Epithelial cell of prostate (primary cell): ENCODE results near the gene SUN5.

ENCODE experiments used
- DNase-seq: peaks from one replicate; pipeline ENCODE4 v3.0.0-alpha.2; 2011; ENCODE audit warnings: low read depth, low spot score
- H3K27ac ChIP-seq: fragments of 450-650 bp; 2 replicates; pipeline ENCODE4 v1.5.1; 2017; ENCODE audit warnings: mild to moderate bottlenecking

Gene SUN5

DNA sequence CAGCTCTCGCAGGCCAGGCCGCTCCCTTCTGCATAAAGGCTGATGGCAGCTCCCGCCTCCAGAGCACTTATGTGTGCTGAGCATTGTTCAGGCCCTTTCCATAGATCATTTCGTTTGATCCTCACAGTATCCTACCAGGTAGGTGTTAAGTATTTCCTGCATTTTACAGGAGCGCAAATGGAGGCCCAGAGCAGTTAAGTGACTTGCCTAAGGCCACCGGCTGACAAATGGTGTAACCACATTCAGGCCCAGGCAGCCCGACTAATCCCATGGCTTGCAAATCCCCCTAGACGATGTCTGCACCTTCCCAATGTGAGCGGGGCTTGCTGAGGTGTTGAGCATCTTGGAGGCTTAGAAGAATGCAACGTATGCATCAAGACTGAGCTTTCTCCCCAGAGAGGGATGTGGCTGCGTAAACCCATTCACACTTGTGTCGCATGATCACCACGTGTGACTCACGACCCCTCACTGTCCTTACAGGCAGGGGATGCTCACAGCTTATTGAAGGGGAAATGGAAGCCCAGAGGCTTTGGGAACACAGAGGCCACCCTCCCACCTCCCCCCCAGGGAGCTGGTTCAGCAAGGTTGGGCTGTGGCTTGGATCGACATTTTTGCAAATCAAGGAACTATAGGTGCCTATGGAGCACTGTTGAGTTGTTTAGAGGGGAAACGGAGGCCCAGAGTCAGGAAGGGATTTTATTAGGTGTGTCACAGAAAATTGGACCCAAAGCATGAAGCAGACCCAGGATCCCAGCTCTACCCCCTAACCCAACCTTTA is 10.3 kb upstream of the SUN5 start:
- no peak overlapping the region for H3K27ac ChIP-seq
- DNase-seq, result no peak

DNA sequence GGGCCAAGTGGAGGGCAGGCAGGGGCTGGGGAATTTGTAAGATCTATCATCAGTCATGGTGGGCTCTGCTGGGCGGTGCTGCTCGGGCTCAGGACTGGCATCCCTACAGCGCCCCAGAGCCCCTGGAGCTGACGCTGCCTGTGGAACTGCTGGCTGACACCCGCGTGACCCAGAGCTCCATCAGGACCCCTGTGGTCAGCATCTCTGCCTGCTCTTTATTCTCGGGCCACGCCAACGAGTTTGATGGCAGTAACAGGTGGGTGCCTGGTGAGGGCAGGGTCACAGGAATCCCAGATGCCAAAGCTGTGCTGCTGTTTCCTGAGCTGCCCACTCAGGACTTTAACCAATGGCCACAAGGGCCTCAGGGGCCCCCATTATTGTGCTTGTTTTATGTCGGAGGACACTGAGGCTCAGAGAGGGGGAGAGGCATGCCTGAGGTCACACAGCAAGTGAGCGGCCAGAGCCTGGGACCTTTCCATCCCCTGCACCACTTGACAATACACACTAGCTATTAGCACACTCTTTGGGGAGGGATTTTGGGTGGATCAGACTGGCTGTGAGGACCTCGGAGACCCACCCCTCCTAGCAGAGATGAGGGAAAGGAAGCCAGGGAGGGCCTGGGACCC is 9.6 kb upstream of the SUN5 start:
- DNase-seq, result no peak
- H3K27ac ChIP-seq, result no peak overlapping the region

DNA sequence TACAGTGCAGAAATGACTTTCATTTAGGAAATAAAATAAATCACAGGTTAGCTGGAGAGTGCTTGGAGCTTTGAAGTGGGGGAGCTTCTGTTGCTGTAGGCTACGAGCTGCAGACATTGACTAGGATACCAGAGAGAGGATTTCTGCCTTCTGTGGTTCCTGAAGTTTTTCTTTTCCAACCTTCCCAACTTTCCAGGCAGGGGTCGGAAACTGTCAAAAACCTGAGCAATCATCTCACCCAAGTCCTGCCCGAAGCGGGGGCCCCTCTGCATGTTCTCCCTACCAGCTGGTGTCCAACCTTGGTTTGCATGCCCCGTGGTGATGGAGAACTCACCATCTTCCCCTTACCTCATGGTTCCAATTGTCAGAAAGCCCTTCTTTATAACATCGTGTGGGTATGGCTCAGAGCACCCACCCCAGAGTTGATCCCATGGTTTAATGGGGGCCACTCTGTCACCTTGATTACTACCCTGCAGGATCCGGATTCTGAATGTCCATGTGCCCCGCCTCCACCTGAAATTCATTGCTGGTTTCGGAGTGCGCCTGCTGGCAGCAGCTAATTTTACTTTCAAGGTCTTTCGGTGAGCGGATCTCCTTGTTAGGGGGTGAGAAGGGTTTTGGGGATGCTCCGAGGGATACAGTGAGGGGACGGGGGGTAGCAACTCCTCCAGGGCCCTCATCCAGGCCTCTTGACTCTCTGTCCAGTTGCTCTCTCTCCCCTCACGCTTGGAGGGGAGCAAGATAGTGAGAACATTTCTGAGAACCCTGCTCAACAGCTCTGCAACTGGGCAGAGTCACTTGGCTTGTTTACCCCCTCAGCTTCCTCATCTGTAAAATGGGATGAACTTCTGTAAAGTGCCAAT is 8.3 kb upstream of the SUN5 start:
- no peak for DNase-seq
- no peak overlapping the region for H3K27ac ChIP-seq

DNA sequence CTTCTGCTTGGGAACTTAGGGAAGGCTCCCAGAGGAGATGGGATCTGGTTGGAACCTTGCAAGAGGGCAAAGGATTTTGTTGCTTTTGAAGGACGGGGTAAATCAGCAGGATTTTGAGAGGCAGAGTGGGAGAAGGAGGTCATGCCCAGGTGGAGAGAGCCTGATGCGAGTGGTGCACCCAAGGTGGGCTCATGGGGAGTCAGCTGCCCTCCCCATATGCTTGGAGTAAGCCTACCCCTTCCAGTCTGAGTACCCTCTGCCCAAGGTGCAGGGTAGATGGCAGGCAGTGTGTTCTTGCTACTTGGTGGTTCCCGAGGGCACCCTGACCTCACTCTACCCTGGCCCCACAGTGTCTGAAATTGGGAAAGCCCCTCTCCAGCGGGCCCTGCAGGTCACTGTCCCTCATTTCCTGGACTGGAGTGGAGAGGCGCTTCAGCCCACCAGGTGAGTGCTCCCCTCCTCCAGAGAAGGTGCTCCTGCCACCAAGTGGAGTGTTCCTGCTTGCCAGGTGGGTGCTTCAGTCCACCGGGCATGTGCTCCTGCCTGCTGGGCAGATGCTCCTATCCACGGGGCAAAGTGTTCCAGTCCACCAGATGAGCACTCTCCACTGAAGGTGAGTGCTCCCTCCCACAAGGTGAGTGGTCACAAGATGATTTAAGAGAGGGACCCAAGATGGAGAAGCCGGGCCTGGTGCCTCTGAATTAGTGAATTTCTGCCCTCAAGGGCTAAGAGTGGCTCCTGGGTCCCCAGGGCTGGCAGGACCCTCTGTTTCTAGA is 6.6 kb upstream of the SUN5 start:
- H3K27ac ChIP-seq, result no peak overlapping the region
- DNase-seq, result no peak

- no peak for DNase-seq
- no peak overlapping the region for H3K27ac ChIP-seq
Observed at GRCh38 chr20:33010133-33010504, 5.9 kb upstream of the SUN5 start.

- no peak overlapping the region for H3K27ac ChIP-seq
- DNase-seq, result no peak
Observed at GRCh38 chr20:33009214-33010132, 5.2 kb upstream of the SUN5 start.

DNA sequence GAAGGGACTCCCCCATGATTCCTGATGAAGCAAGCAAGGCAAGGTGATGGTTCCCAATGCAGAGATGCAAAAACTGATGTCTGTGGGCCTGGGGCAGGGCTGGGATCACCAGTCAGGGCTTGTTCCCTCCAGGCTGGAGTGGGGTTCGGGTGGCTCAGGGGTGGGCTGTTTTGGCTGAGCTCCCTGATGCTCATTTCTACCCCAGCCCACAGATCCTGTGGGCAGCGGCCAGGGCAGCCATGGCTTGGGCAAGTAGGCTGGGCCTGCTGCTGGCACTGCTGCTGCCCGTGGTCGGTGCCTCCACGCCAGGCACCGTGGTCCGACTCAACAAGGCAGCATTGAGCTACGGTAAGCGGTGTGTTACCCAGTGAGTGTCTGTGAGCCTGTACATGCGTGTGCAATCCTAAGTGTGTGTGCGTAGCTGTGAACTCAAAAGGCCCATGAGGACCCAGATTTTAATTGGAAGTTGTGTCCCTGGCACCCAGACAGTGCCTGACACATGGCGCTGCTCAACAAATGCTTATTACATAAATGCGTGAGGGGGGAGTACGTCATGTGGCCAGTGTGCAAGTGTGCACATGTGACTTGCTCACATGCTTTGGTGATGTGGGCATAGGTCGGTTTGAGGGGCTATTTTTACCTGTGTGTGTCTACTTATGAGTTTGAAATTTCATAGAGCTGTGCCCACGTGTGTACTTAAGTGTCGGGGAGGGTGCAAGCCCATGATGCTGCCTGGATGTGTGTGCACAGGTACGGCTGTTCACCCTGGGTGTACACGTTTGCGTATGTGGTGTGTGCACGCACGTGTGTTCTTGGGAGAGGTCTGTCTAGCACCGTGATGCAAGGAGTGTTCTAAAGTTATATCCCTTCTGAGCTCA is 4.3 kb upstream of the SUN5 start:
- DNase-seq, result no peak
- no peak overlapping the region for H3K27ac ChIP-seq

DNA sequence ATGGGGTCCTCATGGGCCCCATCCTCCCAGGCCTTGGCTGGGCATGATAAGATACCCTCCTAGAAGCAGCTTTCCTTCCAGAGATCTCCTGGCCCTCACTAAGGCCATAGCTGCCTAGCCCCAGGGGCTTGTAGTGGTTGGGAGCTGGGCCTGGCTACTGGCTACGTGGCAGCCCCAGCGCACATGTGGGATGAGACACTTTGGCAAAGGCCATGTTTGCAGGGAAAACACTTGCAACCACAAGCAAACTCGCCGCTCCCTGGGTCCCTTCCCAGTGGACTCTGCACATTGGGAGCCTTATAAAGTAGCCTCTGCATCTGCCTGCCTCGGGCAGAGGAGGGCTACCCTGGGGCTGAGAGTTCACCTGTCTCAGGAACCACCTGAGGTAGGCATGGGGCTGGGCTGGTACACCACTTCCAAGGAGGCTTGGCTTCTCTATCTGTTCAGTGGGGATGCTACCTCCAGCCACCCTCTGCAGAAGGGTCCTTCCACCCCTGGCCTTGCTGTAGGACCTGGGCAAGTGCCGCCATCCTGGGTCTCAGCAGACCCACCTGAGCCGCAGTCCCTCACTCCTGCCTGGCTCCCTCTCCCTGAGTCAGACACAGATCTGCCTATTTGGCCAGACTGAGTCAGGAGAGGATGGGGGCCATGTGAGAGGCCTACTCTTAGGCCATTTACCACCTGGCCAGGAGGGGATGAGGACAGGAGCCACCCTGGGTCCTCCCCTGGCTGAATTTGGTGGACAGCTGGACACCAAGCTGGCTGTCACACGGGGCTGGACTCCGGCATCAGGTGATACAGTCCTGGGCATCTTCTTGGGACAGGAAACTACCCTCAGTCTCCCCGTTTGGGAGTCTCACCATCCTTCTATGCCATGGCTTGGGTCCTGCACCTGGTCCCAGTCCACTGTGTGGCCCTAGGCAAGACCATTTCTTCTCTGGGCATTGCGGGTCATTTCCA is 3.4 kb upstream of the SUN5 start, which contains the start of gene BPIFB2:
Gene BPIFB2 (plus strand): TSS at position 329 of the 960 bp plus-strand sequence. CDS start 871 bp downstream, outside the sequence.
- H3K27ac ChIP-seq, result no peak within 1 kb of the TSS
- no peak for DNase-seq

- DNase-seq, result no peak
- H3K27ac ChIP-seq, result no peak overlapping the region
Observed at GRCh38 chr20:33006776-33007375, 2.6 kb upstream of the SUN5 start.

DNA sequence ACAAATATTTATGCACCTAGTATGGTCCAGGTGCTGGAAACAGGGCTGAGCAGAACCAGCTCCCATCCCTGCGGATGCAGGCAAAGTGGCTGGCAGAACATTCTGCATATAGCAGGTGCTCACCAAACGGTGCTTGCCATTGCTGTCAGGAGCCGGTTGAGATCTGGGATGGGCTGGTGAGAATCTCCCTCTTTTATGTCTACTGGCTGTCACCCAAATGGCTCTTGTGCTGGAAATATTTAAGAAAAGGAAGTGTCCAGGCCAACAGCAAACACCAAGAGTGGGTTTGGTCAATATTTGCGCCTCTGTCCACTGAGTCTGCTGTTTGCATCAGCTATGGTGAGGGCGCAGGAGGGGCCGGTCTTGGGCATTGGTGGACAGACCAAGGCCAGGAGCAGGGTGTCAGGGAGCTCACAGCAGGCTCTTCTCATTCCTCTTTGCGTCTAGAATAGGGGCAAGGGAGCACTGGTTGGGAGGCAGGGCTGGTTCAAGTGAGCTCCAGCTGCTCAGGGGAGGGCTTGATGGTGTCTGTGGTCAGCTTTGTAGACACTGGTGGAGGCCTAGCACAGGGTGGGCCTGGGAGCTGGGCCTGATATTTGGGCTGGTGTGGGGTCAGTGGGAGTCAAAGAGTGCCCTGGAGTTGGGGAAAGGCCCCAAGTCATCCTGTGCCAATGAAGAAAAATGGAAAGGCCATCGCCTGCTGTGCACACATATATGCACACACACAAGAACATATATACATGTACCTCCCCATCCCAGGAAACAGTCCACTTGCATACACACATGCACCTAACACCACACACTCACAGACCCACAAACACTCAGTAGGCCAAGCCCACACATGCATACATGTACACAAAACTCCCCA is 1.9 kb upstream of the SUN5 start:
- DNase-seq, result no peak
- H3K27ac ChIP-seq, result no peak overlapping the region

DNA sequence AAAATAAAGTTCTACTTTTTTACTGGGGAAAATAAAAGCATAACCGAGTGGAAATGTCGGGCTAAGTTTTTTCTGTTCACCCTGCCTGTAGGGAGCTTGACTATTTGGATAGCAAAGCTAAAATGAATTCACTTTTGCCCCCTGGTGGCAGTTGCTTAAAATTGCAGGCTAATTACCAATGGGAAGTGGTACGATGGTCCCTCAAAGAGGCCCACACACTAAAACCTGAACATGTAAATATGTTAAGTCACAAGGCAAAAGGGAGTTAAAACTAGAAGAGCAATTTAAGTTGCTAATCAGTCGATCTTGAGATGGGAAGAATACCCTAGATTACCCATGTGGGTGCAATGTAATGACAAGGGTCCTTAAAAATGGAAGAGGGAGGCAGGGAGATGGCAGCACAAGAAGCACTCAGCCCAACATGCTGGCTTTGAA is 916 bp upstream of the SUN5 start:
- no peak for DNase-seq
- no peak overlapping the region for H3K27ac ChIP-seq

DNA sequence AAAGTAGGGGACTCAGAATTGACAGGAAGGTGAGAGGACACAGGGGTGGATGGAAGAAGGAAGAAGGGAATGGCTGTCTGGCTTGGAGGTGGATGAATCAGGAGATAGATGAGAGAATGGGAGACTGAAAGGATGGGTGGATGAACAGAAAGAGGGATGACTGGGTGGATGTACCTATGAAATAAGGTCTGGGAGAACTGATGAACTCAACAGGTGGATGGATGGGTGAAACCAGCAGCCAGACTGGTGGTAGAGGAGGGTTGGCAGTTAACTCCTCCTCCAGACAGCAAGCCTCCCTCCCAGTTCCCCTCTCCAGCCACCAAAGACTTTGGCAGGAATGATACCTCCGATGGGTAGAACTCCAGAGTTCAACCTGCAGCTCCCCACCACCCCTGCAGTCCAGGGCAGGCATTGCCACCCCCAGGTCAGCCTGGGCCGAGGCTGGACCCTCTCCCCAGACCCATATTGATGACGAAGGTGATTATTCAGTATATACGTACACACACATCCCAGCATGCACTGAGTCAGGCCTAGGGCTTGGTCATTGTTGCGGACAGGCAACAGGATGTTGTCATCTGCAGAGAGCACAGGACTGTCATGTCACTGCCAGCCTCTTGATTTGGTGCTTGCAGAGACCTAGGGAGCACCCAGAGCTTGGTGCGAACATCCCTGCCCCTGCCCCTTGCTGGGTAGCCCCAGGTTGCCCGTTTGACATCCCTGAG is 2.0 kb downstream of the SUN5 start:
- DNase-seq, result no peak
- H3K27ac ChIP-seq, result no peak overlapping the region

GRCh38 chr20:33000802-33001466 is 3.3 kb downstream of the SUN5 start:
- DNase-seq, result no peak
- H3K27ac ChIP-seq, result no peak overlapping the region

DNA sequence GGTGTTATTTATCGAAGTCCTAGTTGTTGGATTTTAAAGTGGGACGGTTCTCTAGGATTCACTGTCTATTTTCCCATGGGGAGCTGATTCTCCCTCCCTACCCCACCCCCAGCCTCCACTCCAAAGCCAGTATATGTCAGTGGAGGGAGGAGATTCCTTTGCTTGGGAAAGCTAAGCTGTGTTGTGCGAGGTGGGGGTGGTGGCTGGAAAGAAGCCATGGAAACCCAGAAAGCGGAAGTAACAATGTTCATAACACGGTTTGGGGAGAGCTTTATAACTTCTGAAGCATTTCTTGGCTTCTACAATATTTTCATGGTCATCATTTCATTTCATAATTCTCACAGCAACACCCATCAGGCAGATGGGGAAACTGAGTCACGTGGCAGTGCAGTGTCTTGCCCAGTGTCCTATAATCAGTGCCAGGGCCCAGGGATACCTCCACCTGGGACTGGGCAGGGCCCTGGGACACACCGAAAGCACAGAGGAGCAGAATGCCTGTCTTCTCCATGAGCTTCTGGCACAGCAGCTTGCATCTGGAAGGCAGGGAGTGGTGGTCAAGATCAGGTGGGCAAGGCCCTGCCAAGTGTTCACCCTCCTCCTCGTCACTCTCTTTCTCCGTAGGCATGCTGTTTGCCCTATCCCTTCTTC is 4.5 kb downstream of the SUN5 start:
- DNase-seq, result no peak
- no peak overlapping the region for H3K27ac ChIP-seq
